CD4-positive, alpha-beta T cell treated with Interleukin-1 beta for 1 hour (primary cell): ENCODE data around the gene PARP1.
"Not testable (repeated sequence)": the region's sequence is repeated elsewhere in the genome, so short reads cannot be mapped to it uniquely, and the experiment has no call there.

Source experiments
- DNase-seq, 2 donors: peaks; one replicate each; pipeline ENCODE4 v3.0.0-alpha.2; 2020 to 2022

PARP1 gene

DNA sequence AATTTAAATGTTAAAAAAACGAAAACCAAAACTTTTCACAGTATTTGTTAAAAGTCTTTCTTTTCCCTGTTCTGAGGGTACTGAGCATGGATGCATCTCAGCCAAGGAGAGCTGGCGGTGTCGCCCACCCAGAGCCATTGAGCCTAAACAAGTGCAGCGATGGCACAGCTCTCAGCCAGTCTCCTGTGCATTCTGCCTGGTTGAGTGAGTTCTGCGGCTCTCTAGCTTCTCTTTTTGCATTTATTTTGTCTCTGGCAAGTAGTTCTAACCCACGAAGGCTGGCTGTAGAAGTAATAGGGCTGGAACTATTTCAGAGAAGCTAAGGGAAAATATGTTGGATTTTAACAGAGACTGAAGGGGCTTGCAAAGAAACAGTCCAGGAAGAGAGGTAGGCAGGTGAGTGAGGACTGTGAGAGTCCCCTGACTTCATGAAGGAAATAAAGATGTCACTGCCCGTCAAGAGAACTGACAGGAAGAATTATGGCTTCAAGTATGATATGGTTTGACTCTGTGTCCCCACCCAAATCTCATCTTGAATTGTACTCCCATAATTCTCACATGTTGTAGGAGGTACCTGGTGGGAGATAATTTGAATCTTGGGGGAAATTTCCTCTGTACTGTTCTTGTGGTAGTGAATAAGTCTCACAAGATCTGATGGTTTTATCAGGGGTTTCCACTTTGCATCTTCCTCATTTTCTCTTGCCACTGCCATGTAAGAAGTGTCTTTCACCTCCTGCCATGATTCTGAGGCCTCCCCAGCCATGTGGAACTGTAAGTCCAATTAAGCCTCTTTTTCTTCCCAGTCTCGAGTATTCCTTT, 63.2 kb downstream of the PARP1 start:
- DNase-seq: no peak

DNA sequence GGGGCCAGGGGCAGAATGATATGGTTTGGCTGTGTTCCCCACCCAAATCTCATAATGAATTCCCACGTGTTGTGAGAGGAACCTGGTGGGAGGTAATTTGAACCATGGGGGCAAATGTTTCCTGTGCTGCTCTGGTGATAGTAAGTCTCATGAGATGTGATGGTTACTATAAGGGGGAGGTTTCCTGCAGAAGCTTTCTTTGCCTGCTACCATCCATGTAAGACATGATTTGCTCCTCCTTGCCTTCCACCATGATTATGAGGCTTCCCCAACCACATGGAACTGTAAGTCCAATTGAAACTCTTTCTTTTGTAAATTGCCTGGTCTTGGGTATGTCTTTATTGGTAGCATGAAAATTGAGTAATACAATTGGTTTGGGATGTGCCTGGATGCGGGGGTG, 65.2 kb downstream of the PARP1 start:
- DNase-seq: no peak

DNA sequence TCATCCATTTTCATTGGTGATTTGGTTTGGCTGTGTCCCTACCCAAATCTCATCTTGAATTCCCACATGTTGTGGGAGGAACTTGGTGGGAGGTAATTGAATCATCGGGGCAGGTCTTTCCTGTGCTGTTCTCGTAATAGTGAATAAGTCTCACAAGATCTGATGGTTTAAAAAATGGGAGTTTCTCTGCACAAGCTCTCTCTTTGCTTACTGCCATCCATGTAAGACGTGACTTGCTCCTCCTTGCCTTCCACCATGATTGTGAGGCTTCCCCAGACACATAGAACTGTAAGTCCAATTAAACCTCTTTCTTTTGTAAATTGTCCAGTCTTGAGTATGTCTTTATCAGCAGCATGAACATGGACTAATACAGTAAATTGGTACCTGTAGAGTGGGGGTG, 67.8 kb downstream of the PARP1 start:
- DNase-seq: not testable (repeated sequence)

- no peak for DNase-seq
Measured at GRCh38 chr1:226337276-226337875, 70.5 kb downstream of the PARP1 start.

- no peak for DNase-seq
Measured at GRCh38 chr1:226335661-226336060, 72.2 kb downstream of the PARP1 start.

GRCh38 chr1:226332947-226333346, 74.9 kb downstream of the PARP1 start:
- DNase-seq: no peak

DNA sequence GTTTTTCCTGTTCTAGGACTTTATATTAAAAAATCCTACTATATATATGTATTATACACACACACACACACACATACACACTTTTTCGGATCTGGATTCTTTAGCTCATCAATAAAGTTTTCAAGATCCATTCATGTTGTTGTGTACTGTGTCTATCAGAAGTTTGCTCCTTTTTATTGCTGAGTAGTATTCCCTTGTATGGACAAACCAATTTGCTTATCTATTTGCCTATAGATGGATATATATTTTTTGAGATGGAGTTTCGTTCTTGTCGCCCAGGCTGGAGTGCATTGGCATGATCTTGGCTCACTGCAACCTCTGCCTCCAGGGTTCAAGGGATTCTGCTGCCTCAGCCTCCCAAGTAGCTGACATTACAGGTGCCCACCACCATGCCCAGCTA, 78.7 kb downstream of the PARP1 start:
- DNase-seq: no peak

DNA sequence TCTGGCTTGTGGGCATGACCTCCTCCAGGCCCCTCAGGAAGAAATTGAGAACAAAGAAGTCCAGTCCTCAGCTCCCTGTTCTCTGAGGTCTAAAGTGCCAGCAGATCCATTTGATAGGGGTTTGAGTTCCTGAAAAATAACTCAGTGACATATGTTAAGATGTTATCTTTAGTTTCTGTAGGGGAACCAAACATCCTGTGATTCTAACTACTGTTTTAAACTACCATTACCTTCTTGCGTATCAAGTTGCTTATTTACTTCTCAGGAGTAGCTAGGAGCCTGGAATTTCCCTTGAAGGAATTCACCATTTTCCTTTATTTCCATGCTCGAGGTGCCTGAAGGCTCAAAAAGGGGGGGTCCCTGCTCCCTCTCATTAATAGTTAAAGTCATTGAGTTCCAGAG, 80.1 kb downstream of the PARP1 start:
- no peak for DNase-seq

GRCh38 chr1:226325178-226325577, 82.7 kb downstream of the PARP1 start:
- DNase-seq: no peak

- no peak for DNase-seq
Measured at GRCh38 chr1:226324479-226324878, 83.4 kb downstream of the PARP1 start.

- no peak for DNase-seq
Measured at GRCh38 chr1:226322986-226323385, 84.9 kb downstream of the PARP1 start.

- DNase-seq: no peak
Measured at GRCh38 chr1:226320930-226321329, 87.0 kb downstream of the PARP1 start.

DNA sequence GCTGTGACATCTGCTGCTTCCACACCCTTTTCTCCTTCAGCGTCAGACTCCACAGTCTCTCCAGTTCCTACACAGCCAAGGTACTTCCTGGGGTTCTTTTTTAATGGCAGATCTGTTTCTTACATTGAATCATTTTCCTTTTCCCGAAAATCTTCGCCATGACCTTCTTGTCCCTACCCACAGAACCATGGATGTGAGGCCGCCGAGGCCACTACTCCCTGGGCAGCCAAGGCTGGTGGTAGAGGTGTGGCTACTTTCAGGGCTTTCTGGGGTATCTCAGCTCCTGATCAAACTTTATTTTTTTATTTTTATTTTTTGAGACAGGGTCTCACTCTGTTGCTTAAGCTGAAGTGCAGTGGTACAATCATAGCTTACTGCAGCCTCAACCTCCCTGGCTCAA, 89.4 kb downstream of the PARP1 start:
- no peak for DNase-seq

- DNase-seq: no peak
Measured at GRCh38 chr1:226314055-226314454, 93.8 kb downstream of the PARP1 start.

GRCh38 chr1:226312065-226312464, 95.8 kb downstream of the PARP1 start:
- no peak for DNase-seq

- DNase-seq: no peak
Measured at GRCh38 chr1:226311376-226311775, 96.5 kb downstream of the PARP1 start.
